Left forelimb (tissue), 1 donor: ENCODE measurements around the gene RAD54L.
"Not testable (repeated sequence)": the region's sequence is repeated elsewhere in the genome, so short reads cannot be mapped to it uniquely, and the experiment has no call there.

Experiments
- DNase-seq: peaks from one replicate; pipeline ENCODE4 v3.0.0-alpha.2; 2018; ENCODE audit warnings: low spot score

The RAD54L gene

GRCh38 chr1:46319960-46320914 lies 72.7 kb downstream of the RAD54L start:
- DNase-seq, result not testable (repeated sequence)

- DNase-seq, result not testable (repeated sequence)
Measured at GRCh38 chr1:46322191-46322590, 74.6 kb downstream of the RAD54L start.

GRCh38 chr1:46325285-46326076 lies 77.9 kb downstream of the RAD54L start:
- not testable (repeated sequence) for DNase-seq
